Measurements from ENCODE around the gene STARD7. TPM values are rescaled to one million over a fixed set of nuclear protein-coding genes. Genes with fewer than 3 reads are reported as not detected.

Gene STARD7
- total and polyA plus RNA-seq, 9 of the 15 experiments (the other 6 are each of a cell fraction or from before 2014, with no cell fraction given) = 90.9 to 196 (median 145) TPM

DNA sequence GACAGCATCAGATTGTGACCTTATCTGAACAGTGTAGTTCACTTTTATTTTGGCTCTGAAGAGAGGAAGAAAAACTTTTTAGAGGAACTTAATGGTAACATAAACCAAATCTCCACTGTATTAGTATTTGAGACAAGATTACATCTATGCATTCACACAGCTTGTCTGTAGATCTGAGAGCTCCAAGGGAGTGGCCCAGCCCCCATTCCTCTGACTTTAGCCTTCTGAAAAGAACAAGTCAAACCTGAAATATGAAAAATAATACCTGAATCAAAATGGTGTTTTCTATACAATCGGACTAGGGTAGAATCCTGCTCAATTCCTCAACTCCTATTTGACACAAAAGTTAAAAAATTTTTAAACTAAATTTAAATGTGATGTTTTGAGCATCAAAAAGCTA is 23.1 kb downstream of the STARD7 start:
- CTCF ChIA-PET (ENCODE audit: low intra/inter-chr PET ratio) = no interaction called here
- BruUV-seq (replicated peaks) = no TSS peak
- ATAC-seq = no peak
- TF ChIP-seq PATZ1 (CRISPR knock-in tag; IDR thresholded peaks at IDR 0.05; ENCODE audit: borderline replicate concordance) (no peak), SAFB (IDR thresholded peaks at IDR 0.05; ENCODE audit: borderline replicate concordance, low read depth, low read length) (no peak), FOXA3 (CRISPR knock-in tag; conservative IDR thresholded peaks at IDR 0.05 in 1 of 2, IDR thresholded peaks at IDR 0.05 in 1 of 2) (no peak), ZKSCAN3 (CRISPR knock-in tag; IDR thresholded peaks at IDR 0.05) (no peak), BDP1 (IDR thresholded peaks at IDR 0.05; ENCODE audit: insufficient read depth, insufficient read length) (no peak), PHB2 (IDR thresholded peaks at IDR 0.05; ENCODE audit: low read depth) (no peak), NR1H2 (CRISPR knock-in tag; IDR thresholded peaks at IDR 0.05) (no peak)
- TF ChIP-seq, protein P1, sequence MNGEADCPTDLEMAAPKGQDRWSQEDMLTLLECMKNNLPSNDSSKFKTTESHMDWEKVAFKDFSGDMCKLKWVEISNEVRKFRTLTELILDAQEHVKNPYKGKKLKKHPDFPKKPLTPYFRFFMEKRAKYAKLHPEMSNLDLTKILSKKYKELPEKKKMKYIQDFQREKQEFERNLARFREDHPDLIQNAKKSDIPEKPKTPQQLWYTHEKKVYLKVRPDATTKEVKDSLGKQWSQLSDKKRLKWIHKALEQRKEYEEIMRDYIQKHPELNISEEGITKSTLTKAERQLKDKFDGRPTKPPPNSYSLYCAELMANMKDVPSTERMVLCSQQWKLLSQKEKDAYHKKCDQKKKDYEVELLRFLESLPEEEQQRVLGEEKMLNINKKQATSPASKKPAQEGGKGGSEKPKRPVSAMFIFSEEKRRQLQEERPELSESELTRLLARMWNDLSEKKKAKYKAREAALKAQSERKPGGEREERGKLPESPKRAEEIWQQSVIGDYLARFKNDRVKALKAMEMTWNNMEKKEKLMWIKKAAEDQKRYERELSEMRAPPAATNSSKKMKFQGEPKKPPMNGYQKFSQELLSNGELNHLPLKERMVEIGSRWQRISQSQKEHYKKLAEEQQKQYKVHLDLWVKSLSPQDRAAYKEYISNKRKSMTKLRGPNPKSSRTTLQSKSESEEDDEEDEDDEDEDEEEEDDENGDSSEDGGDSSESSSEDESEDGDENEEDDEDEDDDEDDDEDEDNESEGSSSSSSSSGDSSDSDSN (IDR thresholded peaks at IDR 0.05; ENCODE audit: borderline replicate concordance in 1 of 2, low read depth in 2 of 2, low read length in 2 of 2) = no peak
- TF ChIP-seq, protein P2, sequence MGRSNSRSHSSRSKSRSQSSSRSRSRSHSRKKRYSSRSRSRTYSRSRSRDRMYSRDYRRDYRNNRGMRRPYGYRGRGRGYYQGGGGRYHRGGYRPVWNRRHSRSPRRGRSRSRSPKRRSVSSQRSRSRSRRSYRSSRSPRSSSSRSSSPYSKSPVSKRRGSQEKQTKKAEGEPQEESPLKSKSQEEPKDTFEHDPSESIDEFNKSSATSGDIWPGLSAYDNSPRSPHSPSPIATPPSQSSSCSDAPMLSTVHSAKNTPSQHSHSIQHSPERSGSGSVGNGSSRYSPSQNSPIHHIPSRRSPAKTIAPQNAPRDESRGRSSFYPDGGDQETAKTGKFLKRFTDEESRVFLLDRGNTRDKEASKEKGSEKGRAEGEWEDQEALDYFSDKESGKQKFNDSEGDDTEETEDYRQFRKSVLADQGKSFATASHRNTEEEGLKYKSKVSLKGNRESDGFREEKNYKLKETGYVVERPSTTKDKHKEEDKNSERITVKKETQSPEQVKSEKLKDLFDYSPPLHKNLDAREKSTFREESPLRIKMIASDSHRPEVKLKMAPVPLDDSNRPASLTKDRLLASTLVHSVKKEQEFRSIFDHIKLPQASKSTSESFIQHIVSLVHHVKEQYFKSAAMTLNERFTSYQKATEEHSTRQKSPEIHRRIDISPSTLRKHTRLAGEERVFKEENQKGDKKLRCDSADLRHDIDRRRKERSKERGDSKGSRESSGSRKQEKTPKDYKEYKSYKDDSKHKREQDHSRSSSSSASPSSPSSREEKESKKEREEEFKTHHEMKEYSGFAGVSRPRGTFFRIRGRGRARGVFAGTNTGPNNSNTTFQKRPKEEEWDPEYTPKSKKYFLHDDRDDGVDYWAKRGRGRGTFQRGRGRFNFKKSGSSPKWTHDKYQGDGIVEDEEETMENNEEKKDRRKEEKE (IDR thresholded peaks at IDR 0.05; ENCODE audit: borderline replicate concordance in 1 of 2, control insufficient read depth in 1 of 2, low read depth in 2 of 2, low read length in 1 of 2) = no peak
- TF ChIP-seq, protein P3, sequence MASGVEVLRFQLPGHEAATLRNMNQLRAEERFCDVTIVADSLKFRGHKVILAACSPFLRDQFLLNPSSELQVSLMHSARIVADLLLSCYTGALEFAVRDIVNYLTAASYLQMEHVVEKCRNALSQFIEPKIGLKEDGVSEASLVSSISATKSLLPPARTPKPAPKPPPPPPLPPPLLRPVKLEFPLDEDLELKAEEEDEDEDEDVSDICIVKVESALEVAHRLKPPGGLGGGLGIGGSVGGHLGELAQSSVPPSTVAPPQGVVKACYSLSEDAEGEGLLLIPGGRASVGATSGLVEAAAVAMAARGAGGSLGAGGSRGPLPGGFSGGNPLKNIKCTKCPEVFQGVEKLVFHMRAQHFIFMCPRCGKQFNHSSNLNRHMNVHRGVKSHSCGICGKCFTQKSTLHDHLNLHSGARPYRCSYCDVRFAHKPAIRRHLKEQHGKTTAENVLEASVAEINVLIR (CRISPR knock-in tag; IDR thresholded peaks at IDR 0.05) = no peak

More for the DNA sequence above, 23.1 kb downstream of the STARD7 start:
- Histone ChIP-seq H4K20me1 (replicated peaks; ENCODE audit: control insufficient read depth, insufficient read depth, low read length) (no peaks in the 10 kb centered on the region; the same call in 1 of the 2 replicates), H3K36me3 (ENCODE audit: control insufficient read depth, insufficient read depth, low read length) (peaks cover 56% of the 10 kb centered on the region), H2AFZ (ENCODE audit: low read depth, low read length) (no peak overlapping the region), H3K9ac (ENCODE audit: insufficient read depth in 1 of 2, low read depth in 2 of 2, low read length in 2 of 2) (no peak overlapping the region), H3K27ac (ENCODE audit: extremely low read depth, low read depth, low read length) (no peak overlapping the region), H3K9me3 (replicated peaks; ENCODE audit: control insufficient read depth, insufficient read depth, low read depth, low read length) (no peaks in the 10 kb centered on the region), H3K27me3 (ENCODE audit: control insufficient read depth in 2 of 2, insufficient read depth in 2 of 2, low read length in 2 of 2) (no peaks in the 10 kb centered on the region), H3K79me2 (ENCODE audit: control insufficient read depth, insufficient read depth, low read length) (no peaks in the 10 kb centered on the region), H3K4me2 (ENCODE audit: insufficient read depth, low read length) (no peak overlapping the region), H3K4me1 (replicated peaks in 1 of 2; ENCODE audit: control insufficient read depth in 2 of 2, insufficient read depth in 2 of 2, low read length in 2 of 2) (peaks cover 0 to 17% of the 10 kb centered on the region in 2 experiments; a peak in 2 of 5 replicates), H3K4me3 (no peak overlapping the region), H3K9me1 (ENCODE audit: control insufficient read depth, insufficient read depth, low read length) (no peaks in the 10 kb centered on the region)
- DNase-seq (ENCODE audit: extremely low read depth in 1 of 4, low spot score in 3 of 4) = no peak
- FAIRE-seq = no peak
- WGBS (ENCODE audit: insufficient coverage, low coverage, missing lambda C conversion rate) = 90% methylated on average over 1 of the region's 1 CpG
- POLR2A ChIA-PET = interaction anchor here (1.1 kb wide), 2 partner anchors 15 to 18 kb away, joined by 3 read pairs; no protein-coding TSS in a partner anchor
- intact Hi-C loops (cut with micrococcal nuclease) = no loop called here
- in situ Hi-C loops (cut with MboI) = no loop called here

Measured in K562 (cell line).